ENCODE data around the gene NUDT16L1. TPM values are rescaled to one million over a fixed set of nuclear protein-coding genes. Genes with fewer than 3 reads are reported as not detected.
A peak's percentile ranks its signal among the peaks of the same experiment; 100 is the strongest.

Gene NUDT16L1
- total RNA-seq, 1 donor = 15.4 TPM

DNA sequence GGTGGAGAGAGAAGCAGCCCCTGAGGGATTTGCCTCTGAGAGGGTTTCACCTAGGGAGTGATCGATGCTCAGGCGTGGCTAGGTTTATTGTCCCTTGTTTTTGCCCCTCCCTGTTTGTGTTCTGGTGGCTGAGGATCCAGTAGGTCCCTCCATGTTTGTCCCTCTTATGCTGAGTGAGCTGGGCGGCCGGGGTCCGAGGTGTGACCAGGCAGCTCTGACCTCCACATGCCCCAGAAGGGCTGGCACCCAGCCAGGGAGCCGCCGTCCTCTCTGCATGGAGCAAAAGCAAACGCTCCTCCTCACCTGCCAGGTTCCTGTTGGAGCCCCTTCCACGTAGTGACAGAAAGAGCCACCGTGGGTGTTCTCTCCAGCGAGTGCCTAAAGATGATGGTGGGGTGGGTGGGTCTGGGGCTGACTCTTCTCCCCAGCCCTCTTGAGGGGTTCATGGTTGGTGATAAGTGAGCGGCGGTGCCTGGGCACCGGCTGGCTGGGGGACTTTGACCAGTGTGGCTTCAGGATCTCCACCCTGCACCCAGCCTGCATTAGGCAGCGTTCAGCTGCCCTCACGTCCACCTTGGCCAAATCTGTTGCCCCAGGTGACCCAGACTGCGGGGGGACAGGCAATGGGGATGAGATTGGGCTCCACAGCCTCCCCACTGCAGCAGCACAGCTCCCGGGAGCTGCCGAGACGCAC is 14.1 kb upstream of the NUDT16L1 start:
- peak overlapping the region; percentile 66 for H3K4me3 ChIP-seq (ENCODE audit: low read depth, low read length)
- DNase-seq (ENCODE audit: low read depth) = no peak
- TF ChIP-seq, protein P1, sequence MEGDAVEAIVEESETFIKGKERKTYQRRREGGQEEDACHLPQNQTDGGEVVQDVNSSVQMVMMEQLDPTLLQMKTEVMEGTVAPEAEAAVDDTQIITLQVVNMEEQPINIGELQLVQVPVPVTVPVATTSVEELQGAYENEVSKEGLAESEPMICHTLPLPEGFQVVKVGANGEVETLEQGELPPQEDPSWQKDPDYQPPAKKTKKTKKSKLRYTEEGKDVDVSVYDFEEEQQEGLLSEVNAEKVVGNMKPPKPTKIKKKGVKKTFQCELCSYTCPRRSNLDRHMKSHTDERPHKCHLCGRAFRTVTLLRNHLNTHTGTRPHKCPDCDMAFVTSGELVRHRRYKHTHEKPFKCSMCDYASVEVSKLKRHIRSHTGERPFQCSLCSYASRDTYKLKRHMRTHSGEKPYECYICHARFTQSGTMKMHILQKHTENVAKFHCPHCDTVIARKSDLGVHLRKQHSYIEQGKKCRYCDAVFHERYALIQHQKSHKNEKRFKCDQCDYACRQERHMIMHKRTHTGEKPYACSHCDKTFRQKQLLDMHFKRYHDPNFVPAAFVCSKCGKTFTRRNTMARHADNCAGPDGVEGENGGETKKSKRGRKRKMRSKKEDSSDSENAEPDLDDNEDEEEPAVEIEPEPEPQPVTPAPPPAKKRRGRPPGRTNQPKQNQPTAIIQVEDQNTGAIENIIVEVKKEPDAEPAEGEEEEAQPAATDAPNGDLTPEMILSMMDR (IDR thresholded peaks at IDR 0.05; ENCODE audit: insufficient read depth, low read length) = no peak

GRCh38 chr16:4679850-4680636 is 13.3 kb upstream of the NUDT16L1 start:
- peak; percentile 92 for DNase-seq (ENCODE audit: low read depth)
- H3K4me3 ChIP-seq (ENCODE audit: low read depth, low read length) = peak overlapping the region; percentile 66
- TF ChIP-seq, protein P1 (IDR thresholded peaks at IDR 0.05; ENCODE audit: insufficient read depth, low read length) = no peak

DNA sequence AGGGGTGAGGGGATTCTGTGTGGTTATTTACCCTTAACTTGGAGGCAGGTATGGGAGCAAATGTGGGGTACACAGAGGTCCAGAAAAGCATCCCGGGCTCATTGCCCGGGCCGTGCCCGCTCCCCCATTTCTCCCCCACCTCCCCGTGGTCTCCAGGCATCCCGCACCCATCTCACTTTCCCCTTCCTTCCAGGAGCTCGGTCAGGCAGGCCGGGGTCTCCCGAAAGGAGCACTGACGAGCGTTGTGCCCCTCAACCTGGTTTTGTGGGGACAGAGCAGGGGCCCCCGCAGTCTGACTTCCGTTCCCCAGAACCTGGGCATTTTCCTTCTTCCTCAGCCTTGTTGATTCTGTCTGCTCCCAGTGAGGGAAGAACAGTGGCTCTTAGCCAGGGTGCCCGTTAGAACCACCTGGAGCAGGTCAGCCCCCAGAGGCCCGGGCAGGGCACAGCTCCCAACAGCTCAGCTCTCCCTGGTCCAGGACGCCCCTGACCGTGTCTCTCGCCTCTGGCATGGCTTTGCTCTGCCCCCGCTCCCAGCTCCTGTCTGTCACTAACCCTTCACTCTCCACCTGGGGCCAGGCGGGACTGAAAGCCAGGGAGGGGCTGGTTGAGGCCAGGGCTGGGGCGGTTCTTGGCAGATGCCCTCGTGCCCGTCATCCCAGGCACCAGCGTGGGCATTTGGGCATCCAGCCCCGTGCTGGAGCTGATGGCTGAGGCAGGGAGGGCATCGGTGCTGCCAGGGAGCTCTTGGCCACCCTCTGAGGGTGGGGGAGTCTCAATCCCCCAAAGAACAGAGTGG is 12.5 kb upstream of the NUDT16L1 start:
- H3K4me3 ChIP-seq (ENCODE audit: low read depth, low read length) = peak overlapping the region; percentile 66
- DNase-seq (ENCODE audit: low read depth) = no peak
- TF ChIP-seq, protein P1 (IDR thresholded peaks at IDR 0.05; ENCODE audit: insufficient read depth, low read length) = no peak

GRCh38 chr16:4681471-4682083 is 11.8 kb upstream of the NUDT16L1 start:
- DNase-seq (ENCODE audit: low read depth) = no peak
- TF ChIP-seq, protein P1 (IDR thresholded peaks at IDR 0.05; ENCODE audit: insufficient read depth, low read length) = no peak
- no peak overlapping the region for H3K4me3 ChIP-seq (ENCODE audit: low read depth, low read length)

DNA sequence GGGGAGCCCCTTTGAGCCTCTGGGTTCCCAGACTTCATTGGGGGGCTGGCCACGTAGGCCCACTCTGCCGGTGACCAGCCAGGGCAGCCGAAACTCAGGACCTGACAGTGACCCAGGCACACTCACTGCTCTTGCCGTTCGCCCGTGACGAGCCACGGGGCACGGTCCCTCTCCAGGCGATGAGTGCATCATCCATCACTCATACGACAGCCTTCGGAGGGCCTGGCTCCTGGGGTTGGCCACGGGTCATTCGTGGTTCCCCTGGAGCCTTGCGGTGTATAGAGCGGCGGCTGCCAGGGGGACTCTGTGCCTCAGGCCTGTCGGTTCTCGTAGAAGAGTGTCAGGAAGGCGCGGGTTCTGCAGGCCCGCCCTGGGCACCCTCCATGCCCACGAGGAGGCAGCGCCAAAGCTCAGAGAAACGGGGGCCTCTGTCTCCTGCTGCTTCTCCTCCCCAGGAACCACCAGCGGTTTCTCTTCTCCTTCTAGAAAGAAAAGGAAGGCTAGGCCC is 11.2 kb upstream of the NUDT16L1 start:
- TF ChIP-seq, protein P1 (IDR thresholded peaks at IDR 0.05; ENCODE audit: insufficient read depth, low read length) = no peak
- no peak overlapping the region for H3K4me3 ChIP-seq (ENCODE audit: low read depth, low read length)
- no peak for DNase-seq (ENCODE audit: low read depth)

DNA sequence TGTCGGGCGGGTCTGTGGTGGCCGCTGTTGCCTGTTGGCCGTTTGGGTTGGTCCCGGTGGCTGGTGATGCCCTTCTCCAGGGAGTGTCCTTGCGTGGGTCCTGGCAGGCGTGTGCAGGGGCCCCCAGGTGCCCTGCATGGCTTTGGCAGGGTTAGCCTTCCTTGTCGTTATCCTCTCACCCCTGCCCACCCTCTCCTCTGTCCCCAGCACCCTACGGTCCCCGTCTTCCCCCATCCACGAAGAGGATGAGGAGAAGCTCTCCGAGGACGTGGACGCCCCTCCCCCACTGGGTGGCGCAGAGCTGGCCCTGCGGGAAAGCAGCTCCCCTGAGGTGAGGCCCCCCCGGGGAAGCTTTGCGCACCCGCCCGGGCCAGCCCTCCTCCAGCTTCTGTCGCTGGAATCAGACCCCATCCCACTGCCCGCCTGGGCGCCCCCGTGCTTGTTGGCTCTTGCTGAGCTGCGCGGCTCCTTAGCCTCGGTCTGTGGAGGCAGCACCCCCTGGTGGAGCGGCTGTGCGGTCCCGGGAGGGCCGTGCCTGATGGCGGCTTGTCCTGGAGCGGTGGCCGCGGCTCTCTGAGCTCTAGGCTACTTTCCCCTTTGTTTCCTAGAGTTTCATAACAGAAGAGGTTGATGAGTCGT is 10.6 kb upstream of the NUDT16L1 start:
- H3K4me3 ChIP-seq (ENCODE audit: low read depth, low read length) = no peak overlapping the region
- TF ChIP-seq, protein P1 (IDR thresholded peaks at IDR 0.05; ENCODE audit: insufficient read depth, low read length) = peak; percentile 8
- no peak for DNase-seq (ENCODE audit: low read depth)

Measured in fibroblast of the aortic adventitia (primary cell).